IMR-90 (cell line): Measurements from ENCODE around the gene DIAPH2.

ENCODE experiments used
- CEBPB ChIP-seq: IDR thresholded peaks from 2 replicates; pipeline ENCODE4 v1.6.1; 2012; ENCODE audit warnings: low read depth, low read length, improper control_type of control experiment
- CHD1 ChIP-seq: IDR thresholded peaks from 2 replicates; pipeline ENCODE4 v1.6.1; 2012; ENCODE audit warnings: low read depth, low read length, improper control_type of control experiment
- POLR2A ChIP-seq: IDR thresholded peaks from 2 replicates; pipeline ENCODE4 v1.6.1; 2012; ENCODE audit warnings: mild to moderate bottlenecking, low read depth, low read length
- RAD21 ChIP-seq: IDR thresholded peaks from 2 replicates; pipeline ENCODE4 v1.6.1; 2012; ENCODE audit warnings: low read length, improper control_type of control experiment
- TF ChIP-seq, protein P1 (sequence below): conservative IDR thresholded peaks from 2 replicates; pipeline ENCODE4 v1.5.1; 2012; ENCODE audit warnings: mild to moderate bottlenecking, low read depth, low read length, improper control_type of control experiment

DNA sequence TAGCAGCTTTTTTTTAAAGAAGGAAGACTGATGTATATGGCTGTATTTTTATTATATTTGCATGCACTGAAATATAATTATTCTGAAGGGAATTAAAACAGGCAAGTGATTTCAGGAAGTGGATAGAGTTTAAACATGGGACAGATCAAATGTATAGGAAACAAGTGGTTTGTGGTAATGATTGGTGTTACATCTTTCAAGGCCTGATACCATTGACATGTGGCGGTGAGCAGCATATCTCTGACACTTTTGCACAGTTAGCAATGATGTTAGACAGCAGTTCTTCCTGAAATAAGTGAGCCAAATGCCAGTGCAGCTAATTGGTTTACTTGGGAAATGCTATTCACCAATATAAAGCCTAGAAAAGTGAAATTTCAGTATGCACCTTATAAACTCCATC lies 471.2 kb downstream of the DIAPH2 start:
- TF ChIP-seq, protein P1, sequence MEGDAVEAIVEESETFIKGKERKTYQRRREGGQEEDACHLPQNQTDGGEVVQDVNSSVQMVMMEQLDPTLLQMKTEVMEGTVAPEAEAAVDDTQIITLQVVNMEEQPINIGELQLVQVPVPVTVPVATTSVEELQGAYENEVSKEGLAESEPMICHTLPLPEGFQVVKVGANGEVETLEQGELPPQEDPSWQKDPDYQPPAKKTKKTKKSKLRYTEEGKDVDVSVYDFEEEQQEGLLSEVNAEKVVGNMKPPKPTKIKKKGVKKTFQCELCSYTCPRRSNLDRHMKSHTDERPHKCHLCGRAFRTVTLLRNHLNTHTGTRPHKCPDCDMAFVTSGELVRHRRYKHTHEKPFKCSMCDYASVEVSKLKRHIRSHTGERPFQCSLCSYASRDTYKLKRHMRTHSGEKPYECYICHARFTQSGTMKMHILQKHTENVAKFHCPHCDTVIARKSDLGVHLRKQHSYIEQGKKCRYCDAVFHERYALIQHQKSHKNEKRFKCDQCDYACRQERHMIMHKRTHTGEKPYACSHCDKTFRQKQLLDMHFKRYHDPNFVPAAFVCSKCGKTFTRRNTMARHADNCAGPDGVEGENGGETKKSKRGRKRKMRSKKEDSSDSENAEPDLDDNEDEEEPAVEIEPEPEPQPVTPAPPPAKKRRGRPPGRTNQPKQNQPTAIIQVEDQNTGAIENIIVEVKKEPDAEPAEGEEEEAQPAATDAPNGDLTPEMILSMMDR, result no peak
- TF ChIP-seq POLR2A, result no peak
- no peak for TF ChIP-seq CEBPB
- TF ChIP-seq RAD21, result no peak
- no peak for TF ChIP-seq CHD1
